OCI-LY7 (cell line): Measurements from ENCODE around the gene MRS2. TPM values are rescaled to one million over a fixed set of nuclear protein-coding genes. Genes with fewer than 3 reads are reported as not detected.

Experiments used
- BruUV-seq: library from RNA; stranded (reverse); fragments of 400-500 nt; replicated peaks from 2 replicates; lab custom pipeline; 2021; lab: Mats Ljungman, UMichigan
- CTCF ChIA-PET: fragments of 300-600 bp; sonication (Branson Sonifier 250); formaldehyde crosslinking; loops from one replicate; lab custom pipeline; 2022; ENCODE audit warnings: antibody characterized with exemption; ENCODE audit not compliant: unreplicated experiment; lab: Charles Lee
- POLR2A ChIA-PET: fragments of 300-600 bp; sonication (Branson Sonifier 250); formaldehyde crosslinking; loops from one replicate; lab custom pipeline; 2022; ENCODE audit warnings: antibody characterized with exemption; lab: Charles Lee
- DNase-seq: peaks from one replicate; pipeline ENCODE4 v3.0.0-alpha.2; 2015; ENCODE audit warnings: low spot score
- H2AFZ ChIP-seq: fragments of 200-600 bp; sonication (generic), shearing (Covaris generic); 2 replicates; pipeline ENCODE4 v1.6.1; 2014; ENCODE audit warnings: mild to moderate bottlenecking, antibody characterized with exemption, low read length, moderate library complexity
- H3K27ac ChIP-seq: fragments of 200-600 bp; sonication (generic); 2 replicates; pipeline ENCODE4 v1.5.1; 2014; ENCODE audit warnings: mixed run types, low read depth, mild to moderate bottlenecking, moderate library complexity, low read length, inconsistent platforms; ENCODE audit not compliant: poor library complexity, severe bottlenecking
- H3K36me3 ChIP-seq: fragments of 200-600 bp; sonication (generic); 2 replicates; pipeline ENCODE4 v1.6.1; 2014; ENCODE audit warnings: mild to moderate bottlenecking, antibody characterized with exemption, low read length, moderate library complexity, mixed read lengths; ENCODE audit not compliant: insufficient read depth
- H3K4me1 ChIP-seq: fragments of 200-600 bp; sonication (generic); 2 replicates; pipeline ENCODE4 v1.5.1; 2014; ENCODE audit warnings: mild to moderate bottlenecking, low read length; ENCODE audit not compliant: insufficient read depth, poor library complexity, severe bottlenecking
- H3K4me2 ChIP-seq: fragments of 200-600 bp; sonication (generic); 2 replicates; pipeline ENCODE4 v1.6.1; 2014; ENCODE audit warnings: mild to moderate bottlenecking, low read length
- H3K4me3 ChIP-seq: fragments of 200-600 bp; sonication (generic); 2 replicates; pipeline ENCODE4 v1.5.1; 2014; ENCODE audit warnings: mild to moderate bottlenecking, low read depth, low read length; ENCODE audit not compliant: poor library complexity, severe bottlenecking
- H3K79me2 ChIP-seq: fragments of 200-600 bp; sonication (generic); 2 replicates; pipeline ENCODE4 v1.6.1; 2016; ENCODE audit warnings: low read depth, mild to moderate bottlenecking, low read length, moderate library complexity, mixed read lengths; ENCODE audit not compliant: insufficient read depth
- H3K9me2 ChIP-seq: fragments of 200-600 bp; sonication (generic); 2 replicates; pipeline ENCODE4 v1.6.1; 2016; ENCODE audit warnings: mild to moderate bottlenecking, low read length, mixed read lengths; ENCODE audit not compliant: insufficient read depth
- H3K9me3 ChIP-seq: fragments of 200-600 bp; sonication (generic); 2 replicates; pipeline ENCODE4 v1.6.1; 2014; ENCODE audit warnings: mild to moderate bottlenecking, mixed run types, low read length, mixed read lengths
- H4K20me1 ChIP-seq: fragments of 200-600 bp; sonication (generic); 2 replicates; pipeline ENCODE4 v1.6.1; 2014; ENCODE audit warnings: mild to moderate bottlenecking, antibody characterized with exemption, low read length, moderate library complexity, mixed read lengths; ENCODE audit not compliant: insufficient read depth
- CTCF ChIP-seq: fragments of 200-600 bp; sonication (generic); conservative IDR thresholded peaks from 2 replicates; pipeline ENCODE4 v1.5.1; 2014; ENCODE audit warnings: mild to moderate bottlenecking, antibody characterized with exemption, low read length, moderate library complexity, mixed read lengths
- EZH2phosphoT487 ChIP-seq: fragments of 200-600 bp; sonication (generic); IDR thresholded peaks from 2 replicates; pipeline ENCODE4 v1.6.1; 2018; ENCODE audit warnings: low read depth, borderline replicate concordance, mild to moderate bottlenecking, mixed run types, antibody characterized with exemption, low read length, moderate library complexity, mixed read lengths
- intact Hi-C: fragments of 100-400 bp; cut with micrococcal nuclease; formaldehyde crosslinking; loops from one replicate; pipeline ENCODE4 v1.10.0; 2022; ENCODE audit not compliant: unreplicated experiment
- total RNA-seq, 2 experiments: library from RNA; depleted of rRNA in 1 of 2; stranded (reverse); fragments of >200 nt in 1 of 2; shearing (Covaris generic) in 1 of 2; gene quantifications; 2 replicates each; pipeline ENCODE4 v1.2.3, GENCODE V29; 2014 to 2022

MRS2 gene
- total RNA-seq, 2 experiments from 2014 or later, result 0.97 TPM; not detected in 1

DNA sequence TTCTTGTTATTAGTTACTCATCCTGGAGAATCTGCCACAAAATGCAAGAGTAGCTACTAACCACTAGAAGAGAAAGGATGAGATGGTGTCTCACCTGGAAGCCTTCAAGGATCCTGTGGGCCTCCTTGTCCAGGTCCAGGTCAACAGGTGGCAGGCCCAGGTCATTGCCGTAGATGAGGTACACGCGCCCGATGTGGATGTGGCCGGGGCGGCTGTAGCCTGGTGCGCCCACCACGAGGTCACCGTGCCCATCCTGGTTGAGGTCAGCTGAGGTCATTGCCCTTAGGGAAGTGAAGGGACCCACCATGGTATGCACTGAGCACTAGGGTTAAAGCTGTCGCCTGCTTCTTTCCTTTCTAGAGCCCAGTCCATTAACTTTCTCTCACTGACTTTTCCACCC, 51.2 kb downstream of the MRS2 start:
- intact Hi-C loops, result no loop called here
- no peaks in the 10 kb centered on the region for H3K9me3 ChIP-seq
- no peak overlapping the region for H3K27ac ChIP-seq
- H2AFZ ChIP-seq, result no peak overlapping the region
- CTCF ChIA-PET, result no interaction called here
- H3K9me2 ChIP-seq, result no peaks in the 10 kb centered on the region
- peaks cover 51% of the 10 kb centered on the region for H3K36me3 ChIP-seq
- DNase-seq, result no peak
- no peak for TF ChIP-seq CTCF
- no peak overlapping the region for H3K4me2 ChIP-seq
- H3K4me3 ChIP-seq, result no peak overlapping the region
- no peaks in the 10 kb centered on the region for H3K4me1 ChIP-seq
- no TSS peak for BruUV-seq
- H4K20me1 ChIP-seq, result no peaks in the 10 kb centered on the region
- POLR2A ChIA-PET, result no interaction called here
- no peaks in the 10 kb centered on the region for H3K79me2 ChIP-seq

DNA sequence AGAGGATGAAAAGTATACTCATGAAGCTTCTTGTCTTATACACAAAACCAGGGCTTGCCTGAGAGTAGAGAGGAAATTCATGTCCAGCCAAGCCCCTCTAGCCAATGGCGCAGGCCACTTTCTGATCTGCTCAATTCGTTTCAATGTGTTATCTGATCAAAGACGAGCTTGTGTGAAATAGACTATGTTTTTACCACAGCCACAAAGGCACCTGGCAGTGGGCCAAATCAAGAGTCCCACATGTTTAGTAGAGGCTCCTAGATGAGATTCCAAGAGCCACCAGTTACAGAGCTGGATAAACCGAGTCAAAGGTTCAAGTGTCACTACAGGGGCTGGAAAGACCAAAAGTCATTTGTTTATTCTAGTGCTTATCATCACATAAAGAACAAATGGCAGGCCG, 51.7 kb downstream of the MRS2 start:
- H3K79me2 ChIP-seq, result no peaks in the 10 kb centered on the region
- CTCF ChIA-PET, result no interaction called here
- DNase-seq, result no peak

GRCh38 chr6:24455061-24455460, 52.3 kb downstream of the MRS2 start:
- POLR2A ChIA-PET, result interaction anchor here (0.6 kb wide), 1 partner anchor 20 kb away, joined by 4 read pairs; no protein-coding TSS in a partner anchor
- CTCF ChIA-PET, result no interaction called here
- H3K4me3 ChIP-seq, result no peak overlapping the region
- H2AFZ ChIP-seq, result no peak overlapping the region
- H3K4me1 ChIP-seq, result no peaks in the 10 kb centered on the region
- no TSS peak for BruUV-seq
- peaks cover 63% of the 10 kb centered on the region for H3K36me3 ChIP-seq
- H3K27ac ChIP-seq, result no peak overlapping the region
- H3K4me2 ChIP-seq, result no peak overlapping the region
- H3K9me3 ChIP-seq, result no peaks in the 10 kb centered on the region
- no peaks in the 10 kb centered on the region for H3K79me2 ChIP-seq
- DNase-seq, result no peak
- intact Hi-C loops, result no loop called here
- no peaks in the 10 kb centered on the region for H3K9me2 ChIP-seq
- H4K20me1 ChIP-seq, result no peaks in the 10 kb centered on the region
- TF ChIP-seq CTCF, result no peak
- TF ChIP-seq EZH2phosphoT487, result no peak

More for the DNA sequence above, 51.7 kb downstream of the MRS2 start:
- no peak overlapping the region for H3K4me2 ChIP-seq
- H3K9me3 ChIP-seq, result no peaks in the 10 kb centered on the region
- TF ChIP-seq CTCF (no peak), EZH2phosphoT487 (no peak)
- intact Hi-C loops, result no loop called here
- no peaks in the 10 kb centered on the region for H4K20me1 ChIP-seq
- no peak overlapping the region for H3K4me3 ChIP-seq
- H3K36me3 ChIP-seq, result peaks cover 57% of the 10 kb centered on the region
- no TSS peak for BruUV-seq
- H3K27ac ChIP-seq, result no peak overlapping the region
- POLR2A ChIA-PET, result interaction anchor here (0.6 kb wide), 1 partner anchor 19 kb away, joined by 4 read pairs; no protein-coding TSS in a partner anchor
- no peaks in the 10 kb centered on the region for H3K9me2 ChIP-seq
- no peaks in the 10 kb centered on the region for H3K4me1 ChIP-seq
- no peak overlapping the region for H2AFZ ChIP-seq
